Nephron (organoid): ENCODE results near the gene DCLRE1B.

ENCODE experiments used
- H3K27ac Mint-ChIP-seq, 3 experiments: 2 replicates each; pipeline ENCODE4 v1.8.0; 2020; ENCODE audit warnings: mixed read lengths in 3 of 3, mild to moderate bottlenecking in 2 of 3, moderate library complexity in 1 of 3
- H3K27me3 Mint-ChIP-seq: 2 replicates; pipeline ENCODE4 v1.8.0; 2021; ENCODE audit warnings: low read depth, mild to moderate bottlenecking, moderate library complexity, mixed read lengths
- H3K36me3 Mint-ChIP-seq: 2 replicates; pipeline ENCODE4 v1.8.0; 2020; ENCODE audit warnings: low read depth, mixed read lengths
- H3K4me1 Mint-ChIP-seq: 2 replicates; pipeline ENCODE4 v1.8.0; 2020; ENCODE audit warnings: mixed read lengths
- H3K4me3 Mint-ChIP-seq, 3 experiments: 2 replicates each; pipeline ENCODE4 v1.8.0; 2020; ENCODE audit warnings: mild to moderate bottlenecking in 3 of 3, mixed read lengths in 3 of 3, moderate library complexity in 2 of 3
- H3K9me3 Mint-ChIP-seq: 2 replicates; pipeline ENCODE4 v1.8.0; 2020; ENCODE audit warnings: mixed read lengths
- TF ChIP-seq, protein P1 (sequence below), 3 experiments: fragments of 200-600 bp; sonication (generic); IDR thresholded peaks; one replicate each; pipeline ENCODE4 v1.5.0; 2021; ENCODE audit warnings: antibody characterized with exemption in 3 of 3; ENCODE audit not compliant: unreplicated experiment in 3 of 3

DCLRE1B gene

DNA sequence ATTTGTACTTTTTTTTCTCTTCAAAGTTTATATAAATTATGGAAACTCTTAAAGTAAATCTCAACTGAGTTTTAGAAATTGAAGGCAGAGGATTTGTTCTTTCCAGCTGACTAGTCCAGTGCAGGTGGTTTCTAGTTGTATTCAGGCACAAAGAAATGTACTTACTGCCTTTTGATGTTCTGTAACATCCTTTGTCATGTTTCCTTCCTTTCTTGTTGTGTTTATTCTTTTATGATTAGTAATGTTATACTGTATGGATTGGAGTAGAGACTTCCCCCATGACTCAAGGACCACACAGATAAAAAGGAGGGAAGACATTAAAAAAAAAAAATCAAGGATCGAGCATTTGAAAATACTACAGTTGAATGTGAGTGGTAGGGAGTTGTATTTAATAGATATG, 32.0 kb downstream of the DCLRE1B start:
- Mint-ChIP-seq H3K4me3 (no peak overlapping the region), H3K27ac (no peak overlapping the region), H3K27me3 (no peaks in the 10 kb centered on the region), H3K36me3 (peaks cover 14% of the 10 kb centered on the region), H3K4me1 (peaks cover 31% of the 10 kb centered on the region), H3K9me3 (no peaks in the 10 kb centered on the region)
- TF ChIP-seq, protein P1, sequence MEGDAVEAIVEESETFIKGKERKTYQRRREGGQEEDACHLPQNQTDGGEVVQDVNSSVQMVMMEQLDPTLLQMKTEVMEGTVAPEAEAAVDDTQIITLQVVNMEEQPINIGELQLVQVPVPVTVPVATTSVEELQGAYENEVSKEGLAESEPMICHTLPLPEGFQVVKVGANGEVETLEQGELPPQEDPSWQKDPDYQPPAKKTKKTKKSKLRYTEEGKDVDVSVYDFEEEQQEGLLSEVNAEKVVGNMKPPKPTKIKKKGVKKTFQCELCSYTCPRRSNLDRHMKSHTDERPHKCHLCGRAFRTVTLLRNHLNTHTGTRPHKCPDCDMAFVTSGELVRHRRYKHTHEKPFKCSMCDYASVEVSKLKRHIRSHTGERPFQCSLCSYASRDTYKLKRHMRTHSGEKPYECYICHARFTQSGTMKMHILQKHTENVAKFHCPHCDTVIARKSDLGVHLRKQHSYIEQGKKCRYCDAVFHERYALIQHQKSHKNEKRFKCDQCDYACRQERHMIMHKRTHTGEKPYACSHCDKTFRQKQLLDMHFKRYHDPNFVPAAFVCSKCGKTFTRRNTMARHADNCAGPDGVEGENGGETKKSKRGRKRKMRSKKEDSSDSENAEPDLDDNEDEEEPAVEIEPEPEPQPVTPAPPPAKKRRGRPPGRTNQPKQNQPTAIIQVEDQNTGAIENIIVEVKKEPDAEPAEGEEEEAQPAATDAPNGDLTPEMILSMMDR (IDR thresholded peaks at IDR 0.05; ENCODE audit: unreplicated experiment in 3 of 3): no peak

DNA sequence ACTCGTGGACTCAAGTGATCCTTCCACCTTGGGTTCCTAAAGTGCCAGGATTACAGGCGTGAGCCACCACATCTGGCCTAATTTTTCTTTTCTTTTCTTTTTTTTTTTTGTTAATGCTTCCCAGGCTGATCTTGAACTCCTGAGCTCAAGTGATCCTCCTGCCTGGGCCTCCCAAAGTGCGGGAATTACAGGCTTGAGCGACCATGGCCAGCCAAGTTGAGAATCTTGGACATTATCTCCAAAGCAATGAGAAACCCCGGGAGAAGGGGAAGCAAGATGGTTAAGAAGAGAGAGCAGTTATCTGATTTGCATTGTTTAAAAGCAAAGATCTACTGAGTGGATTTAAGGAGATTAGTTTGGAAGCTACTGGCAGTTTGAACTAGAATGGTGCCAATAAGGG, 33.1 kb downstream of the DCLRE1B start:
- Mint-ChIP-seq H3K9me3 (no peaks in the 10 kb centered on the region), H3K36me3 (peaks cover 21% of the 10 kb centered on the region), H3K27ac (no peak overlapping the region), H3K27me3 (no peaks in the 10 kb centered on the region), H3K4me1 (peaks cover 22% of the 10 kb centered on the region), H3K4me3 (no peak overlapping the region)
- TF ChIP-seq, protein P1 (IDR thresholded peaks at IDR 0.05; ENCODE audit: unreplicated experiment in 3 of 3): no peak

DNA sequence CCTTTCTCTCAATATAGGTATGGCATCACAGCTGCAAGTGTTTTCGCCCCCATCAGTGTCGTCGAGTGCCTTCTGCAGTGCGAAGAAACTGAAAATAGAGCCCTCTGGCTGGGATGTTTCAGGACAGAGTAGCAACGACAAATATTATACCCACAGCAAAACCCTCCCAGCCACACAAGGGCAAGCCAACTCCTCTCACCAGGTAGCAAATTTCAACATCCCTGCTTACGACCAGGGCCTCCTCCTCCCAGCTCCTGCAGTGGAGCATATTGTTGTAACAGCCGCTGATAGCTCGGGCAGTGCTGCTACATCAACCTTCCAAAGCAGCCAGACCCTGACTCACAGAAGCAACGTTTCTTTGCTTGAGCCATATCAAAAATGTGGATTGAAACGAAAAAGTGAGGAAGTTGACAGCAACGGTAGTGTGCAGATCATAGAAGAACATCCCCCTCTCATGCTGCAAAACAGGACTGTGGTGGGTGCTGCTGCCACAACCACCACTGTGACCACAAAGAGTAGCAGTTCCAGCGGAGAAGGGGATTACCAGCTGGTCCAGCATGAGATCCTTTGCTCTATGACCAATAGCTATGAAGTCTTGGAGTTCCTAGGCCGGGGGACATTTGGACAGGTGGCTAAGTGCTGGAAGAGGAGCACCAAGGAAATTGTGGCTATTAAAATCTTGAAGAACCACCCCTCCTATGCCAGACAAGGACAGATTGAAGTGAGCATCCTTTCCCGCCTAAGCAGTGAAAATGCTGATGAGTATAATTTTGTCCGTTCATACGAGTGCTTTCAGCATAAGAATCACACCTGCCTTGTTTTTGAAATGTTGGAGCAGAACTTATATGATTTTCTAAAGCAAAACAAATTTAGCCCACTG, 35.5 kb downstream of the DCLRE1B start:
- TF ChIP-seq, protein P1 (IDR thresholded peaks at IDR 0.05; ENCODE audit: unreplicated experiment in 3 of 3): no peak
- Mint-ChIP-seq H3K4me3 (no peak overlapping the region), H3K4me1 (peaks cover 21% of the 10 kb centered on the region), H3K27ac (no peak overlapping the region), H3K9me3 (peaks cover 4% of the 10 kb centered on the region), H3K36me3 (peaks cover 40% of the 10 kb centered on the region), H3K27me3 (no peaks in the 10 kb centered on the region)

DNA sequence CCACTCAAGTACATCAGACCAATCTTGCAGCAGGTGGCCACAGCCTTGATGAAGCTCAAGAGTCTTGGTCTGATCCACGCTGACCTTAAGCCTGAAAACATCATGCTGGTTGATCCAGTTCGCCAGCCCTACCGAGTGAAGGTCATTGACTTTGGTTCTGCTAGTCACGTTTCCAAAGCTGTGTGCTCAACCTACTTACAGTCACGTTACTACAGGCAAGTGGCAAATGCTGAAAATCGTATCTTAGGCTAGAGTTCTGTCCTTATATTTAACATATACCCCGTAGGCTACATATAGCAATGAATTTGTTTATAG, 36.1 kb downstream of the DCLRE1B start:
- peaks cover 46% of the 10 kb centered on the region for H3K36me3 Mint-ChIP-seq
- TF ChIP-seq, protein P1 (IDR thresholded peaks at IDR 0.05; ENCODE audit: unreplicated experiment in 3 of 3): no peak
- no peak overlapping the region for H3K4me3 Mint-ChIP-seq
- H3K27ac Mint-ChIP-seq: no peak overlapping the region
- H3K4me1 Mint-ChIP-seq: peaks cover 24% of the 10 kb centered on the region
- no peaks in the 10 kb centered on the region for H3K27me3 Mint-ChIP-seq
- peaks cover 4% of the 10 kb centered on the region for H3K9me3 Mint-ChIP-seq

DNA sequence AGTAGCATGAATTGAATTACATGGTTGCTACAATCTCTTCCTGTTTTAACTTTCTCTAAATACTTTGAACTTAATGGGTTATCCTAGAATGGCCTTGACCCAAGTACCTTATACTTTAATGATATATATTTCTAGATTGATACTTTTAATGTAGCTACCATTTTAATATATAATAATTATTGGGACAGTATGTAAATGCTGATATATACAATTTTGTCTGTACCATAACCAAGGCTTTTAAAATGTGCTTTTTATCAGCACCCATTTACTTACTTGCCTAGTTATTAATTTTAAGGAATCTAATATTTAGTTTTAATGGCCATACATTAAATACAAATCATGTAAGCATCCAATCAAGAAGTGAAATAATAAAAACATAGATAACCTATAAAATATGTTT, 37.4 kb downstream of the DCLRE1B start:
- TF ChIP-seq, protein P1 (IDR thresholded peaks at IDR 0.05; ENCODE audit: unreplicated experiment in 3 of 3): no peak
- Mint-ChIP-seq H3K9me3 (peaks cover 4% of the 10 kb centered on the region), H3K27me3 (no peaks in the 10 kb centered on the region), H3K4me1 (peaks cover 32% of the 10 kb centered on the region), H3K36me3 (peaks cover 50% of the 10 kb centered on the region), H3K27ac (no peak overlapping the region), H3K4me3 (no peak overlapping the region)
